HG02623 (cell line): Measurements from ENCODE around the gene CARHSP1.
"Not testable (repeated sequence)": the region's sequence is repeated elsewhere in the genome, so short reads cannot be mapped to it uniquely, and the experiment has no call there.

Source experiments
- ATAC-seq: cut with Tn5 transposase; IDR thresholded peaks from one replicate; pipeline ENCODE4 v1.9.1; 2021; ENCODE audit warnings: moderate library complexity; ENCODE audit not compliant: unreplicated experiment

The CARHSP1 gene

DNA sequence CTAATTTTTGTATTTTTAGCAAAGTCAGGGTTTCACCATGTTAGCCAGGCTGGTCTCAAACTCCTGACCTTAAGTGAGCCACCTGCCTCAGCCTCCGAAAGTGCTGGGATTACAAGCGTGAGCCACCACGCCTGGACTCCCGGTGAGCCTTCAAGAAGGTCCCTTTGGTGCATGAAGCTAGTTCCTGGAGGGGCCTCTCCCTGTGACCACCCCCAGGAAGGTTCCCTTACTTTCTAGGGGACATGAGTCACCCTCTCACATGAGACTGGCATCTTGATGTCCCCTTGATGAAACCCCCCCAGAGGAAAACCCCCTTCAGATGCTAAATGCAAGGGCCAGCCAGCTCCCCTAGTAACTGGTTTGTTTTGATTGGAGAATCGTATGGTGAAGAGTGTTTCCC lies 12.8 kb downstream of the CARHSP1 start:
- ATAC-seq: no peak

DNA sequence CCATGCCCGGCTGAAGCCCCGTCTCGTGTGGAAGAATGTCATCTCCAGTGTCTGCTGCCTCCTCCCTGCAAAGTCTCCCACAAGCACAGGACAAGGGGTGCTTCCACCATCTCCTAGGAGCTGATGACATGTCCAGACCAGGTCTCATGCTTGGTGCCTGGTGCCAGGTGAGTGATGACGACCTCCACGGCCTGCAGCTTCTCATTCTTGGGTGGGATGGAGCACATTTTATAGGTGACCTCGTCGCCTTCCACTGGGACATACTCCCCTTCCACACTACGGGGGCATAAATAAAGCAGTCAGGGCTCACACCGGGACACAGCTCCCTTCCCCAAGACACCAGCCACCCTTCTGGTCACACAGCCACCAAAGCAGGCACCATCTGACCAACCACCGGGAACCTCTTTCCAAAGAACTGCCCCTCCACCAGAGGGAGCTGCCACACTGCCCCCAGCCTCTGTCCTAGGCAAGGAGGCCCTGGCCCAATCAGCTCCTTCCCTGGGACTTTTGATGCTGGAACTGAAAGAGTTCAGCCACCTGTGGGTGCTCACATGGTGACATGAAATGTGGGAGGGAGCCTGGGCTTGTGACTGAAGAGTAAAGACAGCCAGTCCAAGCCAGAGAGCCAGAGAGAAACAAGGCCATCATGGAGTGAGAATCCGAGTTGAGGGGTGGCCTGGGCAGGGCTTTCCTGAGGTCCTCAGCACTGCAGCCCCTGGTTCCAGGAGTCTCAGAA lies 13.6 kb downstream of the CARHSP1 start:
- no peak for ATAC-seq

DNA sequence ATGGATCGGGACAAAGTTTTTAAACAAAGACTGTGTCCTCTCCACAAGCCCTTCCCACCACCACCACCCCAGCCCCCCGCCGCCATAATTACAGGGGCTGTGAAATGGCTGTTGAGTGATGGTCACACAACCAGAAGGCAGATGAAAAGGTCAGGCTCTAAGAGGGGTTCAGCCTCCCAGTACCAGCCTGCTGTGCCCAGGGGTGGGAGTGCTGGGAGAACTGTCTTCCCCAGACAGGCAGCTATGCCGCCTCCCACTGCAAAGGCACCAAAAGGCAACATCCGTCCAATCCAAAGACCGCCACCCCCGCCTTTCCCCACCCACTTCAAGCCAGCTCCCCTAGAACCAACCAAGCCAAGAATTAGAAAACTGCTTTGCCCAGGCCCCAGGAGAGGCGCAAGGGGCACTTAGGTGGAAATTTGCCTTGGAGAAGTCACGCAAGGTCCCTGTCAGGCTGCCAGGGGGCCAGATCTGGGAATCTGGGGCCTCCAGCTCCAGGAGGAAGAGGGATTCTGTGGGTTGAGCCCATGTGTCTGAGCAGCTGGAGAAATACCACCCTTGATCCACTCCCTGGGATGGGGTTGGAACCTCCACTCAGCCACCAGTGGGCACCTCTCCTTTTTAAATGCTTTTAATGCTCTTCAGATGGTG lies 14.4 kb downstream of the CARHSP1 start:
- ATAC-seq: no peak

DNA sequence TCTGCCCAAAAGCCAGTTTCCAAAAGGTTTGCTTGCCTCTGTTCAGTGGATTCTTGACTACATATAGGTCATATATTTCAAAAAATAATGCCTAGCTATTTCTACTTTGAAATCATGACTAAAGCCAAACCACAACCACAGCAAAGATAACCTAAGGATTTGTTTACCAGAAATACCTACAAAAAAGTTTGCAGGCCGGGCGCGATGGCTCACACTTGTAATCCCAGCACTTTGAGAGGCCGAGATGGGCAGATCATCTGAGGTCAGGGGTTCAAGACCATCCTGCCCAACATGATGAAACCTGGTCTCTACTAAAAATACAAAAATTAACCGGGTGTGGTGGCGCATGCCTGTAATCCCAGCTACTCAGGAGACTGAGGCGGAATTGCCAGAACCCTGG lies 15.2 kb downstream of the CARHSP1 start:
- no peak for ATAC-seq

DNA sequence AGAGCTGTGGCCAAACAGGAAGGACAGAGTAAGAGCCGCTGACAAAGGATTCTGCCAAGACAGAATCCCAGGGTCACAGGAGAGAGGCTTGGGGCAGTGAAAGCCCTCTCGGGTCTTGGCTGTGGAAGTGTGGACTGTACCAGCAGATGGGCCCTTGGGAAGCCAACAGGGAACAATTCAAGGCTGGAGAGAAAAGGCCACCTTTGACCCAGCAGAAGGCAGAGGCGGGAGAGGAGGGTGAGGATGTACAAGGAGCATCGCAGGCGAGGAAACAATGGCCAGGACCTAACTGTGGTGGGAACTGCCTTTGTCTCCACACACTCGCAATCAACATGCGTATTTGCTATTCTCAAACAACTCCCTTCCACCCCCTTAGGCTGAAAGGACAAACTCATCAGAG lies 15.7 kb downstream of the CARHSP1 start:
- no peak for ATAC-seq

DNA sequence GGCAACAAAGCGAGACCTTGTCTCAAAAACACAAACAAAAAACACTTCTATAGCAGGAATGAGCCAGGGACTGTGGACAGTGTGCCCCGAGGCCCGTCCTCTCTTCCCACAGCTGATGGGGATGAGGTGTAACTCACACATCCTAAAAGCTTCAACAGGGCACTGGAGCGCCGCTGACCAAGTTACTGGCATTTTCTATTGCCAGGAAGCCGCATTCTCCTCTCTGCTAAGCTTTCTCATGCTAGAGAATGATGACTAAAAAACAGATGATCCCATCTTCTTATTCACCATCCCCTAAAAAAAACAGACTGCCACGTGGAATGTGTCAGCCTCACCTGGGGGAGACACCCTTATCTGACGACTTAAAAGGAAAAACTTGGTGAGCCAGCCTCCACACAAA lies 16.3 kb downstream of the CARHSP1 start:
- ATAC-seq: no peak

DNA sequence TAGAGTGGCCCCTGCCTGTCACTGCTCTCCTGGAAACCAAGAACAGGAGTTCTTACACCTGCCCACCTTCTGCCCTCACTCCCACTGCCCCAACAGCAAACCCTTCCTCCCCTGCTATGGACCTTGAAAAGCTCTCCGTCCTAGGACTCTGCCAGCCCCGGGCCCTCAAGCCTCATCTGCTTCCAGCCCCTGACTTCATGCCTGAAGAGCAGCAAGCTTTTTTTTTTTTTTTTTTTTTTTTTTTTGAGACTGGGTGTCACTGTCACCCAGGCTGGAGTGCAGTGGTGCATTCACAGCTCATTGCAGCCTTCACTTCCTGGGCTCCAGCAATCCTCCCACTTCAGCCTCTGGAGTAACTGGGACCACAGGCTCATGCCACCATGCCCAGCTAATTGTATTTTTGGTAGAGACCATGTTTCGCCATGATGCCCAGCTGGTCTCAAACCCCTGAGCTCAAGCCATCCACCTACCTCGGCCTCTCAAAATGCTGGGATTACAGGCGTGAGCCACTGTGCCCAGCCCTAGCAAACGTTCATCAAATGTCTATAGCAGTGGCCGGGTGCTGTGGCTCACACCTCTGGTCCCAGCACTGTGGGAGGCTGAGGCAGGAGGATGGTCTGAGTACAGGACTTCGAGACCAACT lies 16.9 kb downstream of the CARHSP1 start:
- no peak for ATAC-seq

DNA sequence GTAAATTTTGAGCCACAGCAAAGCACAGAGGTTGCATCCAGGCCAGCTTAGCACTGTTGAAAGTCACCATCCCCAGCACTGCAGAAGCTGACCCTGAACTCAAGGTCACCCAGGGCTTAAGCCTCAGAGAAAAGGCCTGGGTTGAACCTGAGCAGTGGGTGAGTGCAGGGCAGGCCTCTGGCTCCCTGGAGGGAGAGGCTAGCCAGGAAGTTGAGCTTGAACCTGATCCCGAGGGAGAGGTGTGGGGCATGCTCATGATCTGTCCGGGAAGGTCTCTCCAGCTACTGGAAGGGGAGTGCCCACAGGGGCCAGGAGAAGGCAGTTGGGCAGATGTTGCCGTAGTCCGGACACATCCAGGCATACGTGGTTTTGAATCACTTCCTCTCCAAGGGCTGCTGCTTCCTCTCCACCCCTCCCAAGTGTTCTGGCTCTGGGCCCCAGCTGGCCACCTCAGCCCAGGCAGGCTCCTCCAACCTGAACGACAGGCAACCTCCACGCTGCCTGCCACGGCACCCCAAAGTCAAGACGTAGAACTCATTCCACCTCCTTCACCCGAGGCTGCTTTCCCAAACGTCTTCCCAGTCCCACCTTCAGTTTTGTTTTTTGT lies 18.4 kb downstream of the CARHSP1 start:
- ATAC-seq: no peak

DNA sequence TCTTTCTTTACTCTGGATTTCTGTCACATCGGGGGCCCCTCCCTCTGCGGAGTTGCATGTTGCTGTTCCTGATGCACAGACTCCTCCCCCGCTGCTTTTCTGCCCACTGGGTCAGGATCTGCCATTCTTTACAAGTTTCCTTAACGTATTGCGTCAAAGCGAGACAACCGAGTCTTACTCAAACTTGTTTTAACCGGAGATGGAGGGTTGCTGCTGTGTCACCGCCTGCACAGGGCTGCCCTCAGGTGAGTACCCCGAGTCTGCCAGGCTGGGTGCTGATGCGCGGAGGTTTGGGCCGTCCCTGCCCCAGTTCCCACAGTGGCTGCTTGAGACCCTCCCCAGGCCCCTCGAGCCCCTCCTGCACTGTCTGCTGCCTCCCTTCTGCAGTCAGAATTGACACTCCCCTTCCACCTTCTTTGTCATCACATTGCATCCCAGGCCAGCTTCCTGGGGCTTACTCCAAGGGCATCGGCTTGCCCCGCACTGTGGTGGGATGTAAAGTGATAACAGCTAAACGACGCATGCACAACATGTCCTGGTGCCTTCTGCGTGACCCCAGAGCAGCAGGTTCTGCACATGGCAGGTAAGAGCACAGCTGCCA lies 19.3 kb downstream of the CARHSP1 start:
- ATAC-seq: no peak

DNA sequence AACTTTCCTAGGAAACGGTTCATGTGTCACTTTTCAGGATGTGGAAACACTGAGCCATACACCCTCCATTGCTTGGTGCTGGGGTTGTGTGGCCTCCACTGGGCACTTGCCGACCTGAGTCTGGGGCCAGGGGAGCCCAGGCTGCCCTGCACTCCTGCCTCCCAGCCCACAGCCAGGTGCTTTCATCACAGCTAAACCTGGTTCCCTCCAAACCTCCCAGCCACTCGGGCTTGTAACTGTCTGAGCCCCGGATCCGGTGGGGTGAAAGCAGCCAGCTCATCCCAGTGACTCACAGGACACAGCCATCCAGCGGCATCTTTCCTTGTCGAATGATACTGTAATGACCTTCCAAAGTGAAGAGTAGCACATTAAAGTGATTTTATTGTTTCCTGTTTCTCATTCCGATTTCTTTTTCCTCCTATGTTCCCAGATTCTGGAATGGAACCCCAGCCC lies 19.8 kb downstream of the CARHSP1 start:
- ATAC-seq: no peak

DNA sequence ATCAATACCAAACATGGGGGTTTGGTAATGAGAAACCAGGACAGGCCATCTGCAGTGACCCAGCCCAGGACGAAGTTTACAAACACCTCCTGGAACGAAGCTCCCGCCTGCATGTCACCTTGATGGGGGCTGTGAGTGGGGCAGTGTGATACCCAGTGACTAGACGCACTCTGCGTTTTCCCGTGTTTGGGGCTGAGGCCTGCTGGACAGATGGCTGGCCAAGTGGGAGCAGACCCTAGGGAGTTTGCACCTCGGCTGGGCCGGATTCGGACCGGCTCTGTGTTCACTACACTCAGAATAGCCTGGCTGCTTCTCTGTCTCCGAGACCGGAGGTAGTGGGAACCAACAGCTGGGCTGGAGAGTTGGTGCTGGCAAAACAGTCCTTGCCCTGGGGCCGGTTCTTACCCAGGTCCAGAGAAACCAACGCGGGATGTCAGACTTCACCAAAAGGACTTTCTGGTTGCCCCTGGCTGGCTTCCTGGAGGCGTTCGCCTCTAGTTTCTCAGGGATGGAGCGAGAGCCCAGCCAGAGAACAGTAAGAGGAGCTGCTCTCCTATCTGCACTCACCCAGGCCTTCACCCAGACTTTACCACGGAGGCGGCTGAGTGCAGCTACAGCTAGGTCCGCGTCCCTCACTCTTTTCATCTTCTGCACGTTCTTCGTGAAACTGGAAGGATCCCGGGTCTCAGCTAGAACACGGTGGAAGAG lies 20.4 kb downstream of the CARHSP1 start:
- no peak for ATAC-seq

DNA sequence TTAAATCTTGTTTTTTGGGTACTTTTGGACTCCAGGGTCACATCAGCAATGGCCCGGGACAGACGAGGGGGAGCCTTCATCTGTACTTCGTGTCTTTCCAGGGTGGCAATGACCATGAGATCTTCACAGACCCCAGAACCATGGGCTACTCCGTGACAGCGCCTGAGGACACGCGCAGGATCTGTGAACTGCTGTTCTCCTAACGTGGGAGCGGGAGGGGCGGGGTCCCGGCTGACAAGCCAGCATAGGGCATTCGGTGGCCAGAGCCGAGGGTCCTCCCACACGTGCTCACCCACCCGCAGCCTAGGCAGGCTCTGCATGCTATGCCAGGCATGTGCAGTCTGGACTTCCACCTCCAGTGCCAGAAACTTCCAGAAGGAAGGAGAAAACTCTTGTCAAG lies 21.2 kb downstream of the CARHSP1 start:
- ATAC-seq: no peak

DNA sequence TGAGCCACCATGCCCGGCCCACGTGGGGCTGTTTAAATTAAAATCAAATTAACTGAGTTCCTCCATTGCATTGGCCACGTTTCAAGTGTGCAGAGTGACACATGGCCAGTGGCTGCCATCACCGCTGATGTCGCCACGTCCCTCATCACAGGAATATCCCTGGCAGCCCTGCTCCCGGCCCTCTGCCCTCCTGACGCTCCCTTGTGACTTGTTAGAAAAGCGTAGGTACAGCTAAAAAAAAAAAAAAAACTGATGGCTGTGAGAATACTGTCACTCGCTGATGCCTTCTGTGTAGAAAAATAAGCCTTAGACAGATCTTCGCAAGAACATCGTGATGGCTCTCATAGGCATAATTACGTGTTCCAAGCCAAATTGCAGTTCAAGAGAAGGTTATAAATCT lies 21.7 kb downstream of the CARHSP1 start:
- no peak for ATAC-seq

DNA sequence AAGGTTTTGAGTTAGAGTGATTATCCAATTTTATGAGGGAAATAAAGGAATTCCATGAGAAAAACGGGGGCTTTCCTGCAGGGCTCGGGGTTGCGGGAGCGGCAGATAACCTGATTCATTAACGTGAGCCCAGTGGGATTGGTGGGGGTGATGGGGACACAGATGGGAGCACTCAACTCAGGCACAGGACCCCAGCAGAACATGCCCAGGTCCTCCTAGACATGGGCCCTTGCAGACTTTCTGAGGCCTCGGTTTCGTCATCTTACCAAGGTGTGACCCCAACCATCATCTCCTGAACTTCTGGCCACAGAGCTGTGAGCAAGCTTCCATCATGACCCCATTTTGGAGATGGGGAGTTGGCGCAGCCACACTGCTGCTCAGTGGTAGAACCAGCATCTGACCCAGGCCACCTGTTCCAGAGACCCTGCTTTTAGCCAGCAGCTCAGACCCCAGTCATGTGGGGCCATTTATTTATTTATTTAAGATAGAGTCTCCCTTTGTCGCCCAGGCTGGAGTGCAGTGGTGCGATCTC lies 22.3 kb downstream of the CARHSP1 start:
- no peak for ATAC-seq

DNA sequence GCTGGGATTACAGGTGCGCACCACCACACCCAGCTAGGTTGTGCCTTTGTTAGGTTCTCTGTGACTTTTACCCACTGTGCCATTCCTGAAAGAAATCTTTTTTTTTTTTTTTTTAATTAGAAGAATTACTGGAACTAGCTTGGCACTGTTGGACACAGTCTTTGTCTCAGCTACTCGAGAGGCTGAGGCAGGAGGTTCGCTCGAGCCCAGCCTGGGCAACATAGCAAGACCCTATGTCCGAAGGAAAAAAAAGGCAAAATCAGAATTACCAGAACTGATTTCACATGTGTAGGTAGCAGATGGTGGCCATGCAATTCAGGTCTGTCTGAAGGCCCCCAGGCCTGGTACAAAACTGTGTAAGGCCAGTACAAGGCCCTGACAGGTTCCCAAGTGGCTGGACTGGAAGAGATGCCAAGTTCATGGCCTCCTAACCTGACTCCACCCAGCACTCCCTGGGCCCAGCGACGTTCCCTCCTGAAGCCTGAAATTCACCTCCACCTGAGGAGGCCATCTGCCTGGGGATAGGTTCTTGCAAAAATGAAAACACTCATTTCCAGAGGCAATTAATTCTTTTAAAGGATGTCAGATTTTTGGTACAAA lies 23.0 kb downstream of the CARHSP1 start:
- ATAC-seq: no peak

DNA sequence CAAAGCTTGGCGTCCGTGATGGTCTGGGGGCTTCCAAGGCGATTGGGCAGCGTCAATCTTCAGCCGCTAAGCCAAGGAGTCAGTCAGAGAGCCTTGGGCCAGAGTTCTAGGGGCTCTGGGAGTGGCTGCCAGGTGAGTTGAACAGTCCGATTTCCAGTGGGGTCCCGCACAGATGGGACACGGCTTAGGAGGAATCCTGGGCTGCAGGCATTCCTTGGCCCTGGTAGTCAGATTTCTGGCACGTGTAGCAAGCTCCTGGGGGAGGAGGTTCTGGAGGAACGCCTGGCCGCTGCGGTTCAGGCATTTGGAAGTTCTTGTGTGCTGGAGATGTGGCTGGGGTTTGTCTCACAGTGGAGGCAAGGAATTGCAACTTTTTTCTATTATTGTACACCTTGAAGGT lies 25.5 kb downstream of the CARHSP1 start:
- ATAC-seq: not testable (repeated sequence)

DNA sequence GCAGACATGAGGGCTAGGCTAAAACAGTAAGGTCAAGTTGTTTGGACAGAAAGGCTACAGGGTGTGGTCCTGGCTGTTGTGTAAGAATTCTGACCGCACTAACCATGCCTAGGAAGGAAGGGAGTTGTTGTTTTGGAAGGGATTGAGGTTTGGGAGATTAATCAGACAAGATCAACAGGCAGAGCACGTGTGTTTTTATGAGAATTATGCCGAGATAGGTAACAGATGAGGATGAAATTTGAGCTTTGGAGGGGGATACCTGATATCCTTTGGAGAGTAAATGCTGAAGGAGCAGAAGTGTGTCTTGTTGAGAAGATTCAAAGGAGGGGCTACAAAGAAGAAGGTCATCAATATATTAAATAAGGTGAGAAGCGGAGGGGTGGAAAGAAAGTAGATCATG lies 26.8 kb downstream of the CARHSP1 start:
- ATAC-seq: not testable (repeated sequence)

DNA sequence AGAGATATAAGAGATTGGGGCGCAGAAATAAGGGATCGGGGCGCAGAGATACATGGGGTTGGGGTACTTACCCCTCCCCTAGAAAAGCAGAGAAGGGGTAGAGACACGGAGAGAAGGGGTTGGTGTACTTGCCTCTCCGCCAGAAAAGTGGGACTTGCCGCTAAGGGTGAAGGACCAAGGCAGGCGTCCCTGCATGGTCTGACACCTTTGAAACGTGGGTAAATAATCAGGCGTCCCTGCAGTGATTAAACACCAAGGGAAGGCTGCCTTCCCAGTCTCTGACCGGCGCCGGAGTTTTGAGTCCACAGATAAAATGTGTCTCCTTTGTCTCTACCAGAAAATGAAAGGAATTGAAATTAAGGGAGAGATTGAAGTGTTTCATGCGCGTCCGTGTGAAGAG lies 31.2 kb downstream of the CARHSP1 start:
- not testable (repeated sequence) for ATAC-seq

DNA sequence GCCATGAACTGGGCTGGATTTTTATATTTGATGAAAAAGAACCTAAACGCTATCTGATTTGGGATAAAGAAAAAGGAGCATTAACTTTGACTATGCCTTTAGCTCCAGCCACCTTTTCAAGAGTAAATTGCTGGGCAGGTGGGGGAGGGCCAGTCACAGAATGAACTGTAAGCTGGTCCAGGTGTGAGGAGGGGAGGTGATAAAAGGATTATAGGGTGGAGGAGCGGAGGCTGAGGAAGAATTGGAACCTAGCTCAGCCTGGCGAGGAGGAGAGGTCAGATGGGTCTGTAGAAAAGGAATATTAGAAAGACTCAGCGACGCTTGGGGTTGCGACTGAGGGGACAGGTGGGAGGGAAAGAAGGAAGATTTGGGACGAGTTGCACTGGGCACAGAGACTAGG lies 32.0 kb downstream of the CARHSP1 start:
- ATAC-seq: not testable (repeated sequence)

DNA sequence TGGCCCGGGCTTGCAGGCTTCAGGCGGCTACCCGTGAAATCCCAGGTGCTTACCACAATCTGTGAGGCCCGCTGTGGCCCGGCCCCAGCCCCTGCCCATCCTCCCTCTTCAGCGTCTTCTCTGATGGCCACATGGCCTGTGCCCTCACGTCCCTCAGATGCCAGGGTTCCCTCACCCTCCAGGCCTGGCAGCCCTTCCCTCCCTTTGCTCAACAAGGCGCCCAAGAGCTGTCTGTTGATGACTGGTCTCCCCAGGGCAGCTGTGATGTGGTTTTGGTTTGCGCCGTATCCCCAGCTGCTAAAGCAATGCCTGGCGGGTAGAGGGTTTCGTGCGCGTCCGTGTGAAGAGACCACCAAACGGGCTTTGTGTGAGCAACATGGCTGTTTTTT lies 36.1 kb downstream of the CARHSP1 start:
- ATAC-seq: no peak
